Measurements from ENCODE around the gene CRYBA2. TPM values are rescaled to one million over a fixed set of nuclear protein-coding genes. Genes with fewer than 3 reads are reported as not detected.

The CRYBA2 gene
- total RNA-seq, 4 donors from 2014 or later = 5.6 TPM; not detected in 3

DNA sequence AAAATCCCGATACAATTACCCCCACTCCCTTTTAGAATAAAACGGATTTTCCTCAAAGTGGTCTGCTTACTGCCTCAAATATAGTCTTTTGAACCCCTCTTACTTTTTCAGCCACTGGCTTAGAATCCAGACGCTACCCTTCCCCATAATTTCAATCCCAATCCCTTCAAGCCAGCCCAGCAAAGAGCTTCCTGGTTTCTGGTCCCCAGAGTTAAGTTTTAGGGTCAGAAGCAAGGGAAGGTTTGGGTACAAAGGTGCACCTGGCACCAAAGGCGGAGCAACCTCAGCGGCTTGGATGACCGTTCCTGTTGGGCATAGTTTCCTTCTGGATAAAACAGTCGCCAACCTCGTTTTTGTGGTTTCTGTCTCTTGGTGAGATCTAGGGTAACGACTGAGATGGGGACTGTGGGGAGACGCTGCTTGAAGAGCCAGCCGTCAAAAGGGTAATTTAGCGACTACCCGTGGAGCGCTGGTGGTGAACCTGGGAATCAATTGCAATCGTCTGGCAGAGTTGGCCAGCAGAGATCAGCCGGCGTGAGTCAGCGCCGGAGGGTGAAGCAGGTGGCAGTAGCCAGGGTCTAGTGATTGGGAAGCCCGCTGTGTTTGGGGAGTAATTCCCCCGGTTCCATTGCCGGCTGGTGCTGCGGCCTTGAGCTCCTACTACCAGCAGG is 9.8 kb downstream of the CRYBA2 start:
- H3K4me1 ChIP-seq = peaks cover 19 to 51% (median 41%) of the 10 kb centered on the region in 4 donors
- H3K36me3 ChIP-seq = no peaks in the 10 kb centered on the region
- intact Hi-C loops (cut with DNase I; ENCODE audit: low total_unique reads) = no loop called here
- H3K27ac ChIP-seq = no peak overlapping the region
- WGBS, 2 donors (ENCODE audit: low coverage in 1 of 2) = 2 to 9% methylated on average over 7 to 23 of the region's 23 CpGs
- DNase-seq = no peak
- no peaks in the 10 kb centered on the region for H3K9me3 ChIP-seq
- peaks cover 100% of the 10 kb centered on the region for H3K27me3 ChIP-seq
- H3K4me3 ChIP-seq = no peak overlapping the region
- in situ Hi-C loops (cut with MboI; ENCODE audit: low pct_ligation_motif_present in 1 of 4, low pct_unique_long_range_greater_than_20kb in 1 of 4, low sequenced_read_pairs in 3 of 4) = no loop called here
- TF ChIP-seq EP300 (IDR thresholded peaks at IDR 0.05; ENCODE audit: low read depth) = no peak
- TF ChIP-seq, protein P1, sequence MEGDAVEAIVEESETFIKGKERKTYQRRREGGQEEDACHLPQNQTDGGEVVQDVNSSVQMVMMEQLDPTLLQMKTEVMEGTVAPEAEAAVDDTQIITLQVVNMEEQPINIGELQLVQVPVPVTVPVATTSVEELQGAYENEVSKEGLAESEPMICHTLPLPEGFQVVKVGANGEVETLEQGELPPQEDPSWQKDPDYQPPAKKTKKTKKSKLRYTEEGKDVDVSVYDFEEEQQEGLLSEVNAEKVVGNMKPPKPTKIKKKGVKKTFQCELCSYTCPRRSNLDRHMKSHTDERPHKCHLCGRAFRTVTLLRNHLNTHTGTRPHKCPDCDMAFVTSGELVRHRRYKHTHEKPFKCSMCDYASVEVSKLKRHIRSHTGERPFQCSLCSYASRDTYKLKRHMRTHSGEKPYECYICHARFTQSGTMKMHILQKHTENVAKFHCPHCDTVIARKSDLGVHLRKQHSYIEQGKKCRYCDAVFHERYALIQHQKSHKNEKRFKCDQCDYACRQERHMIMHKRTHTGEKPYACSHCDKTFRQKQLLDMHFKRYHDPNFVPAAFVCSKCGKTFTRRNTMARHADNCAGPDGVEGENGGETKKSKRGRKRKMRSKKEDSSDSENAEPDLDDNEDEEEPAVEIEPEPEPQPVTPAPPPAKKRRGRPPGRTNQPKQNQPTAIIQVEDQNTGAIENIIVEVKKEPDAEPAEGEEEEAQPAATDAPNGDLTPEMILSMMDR (IDR thresholded peaks at IDR 0.05) = no peak
- TF ChIP-seq POLR2AphosphoS5 (IDR thresholded peaks at IDR 0.05) = no peak
- TF ChIP-seq POLR2A (IDR thresholded peaks at IDR 0.05) = no peak

DNA sequence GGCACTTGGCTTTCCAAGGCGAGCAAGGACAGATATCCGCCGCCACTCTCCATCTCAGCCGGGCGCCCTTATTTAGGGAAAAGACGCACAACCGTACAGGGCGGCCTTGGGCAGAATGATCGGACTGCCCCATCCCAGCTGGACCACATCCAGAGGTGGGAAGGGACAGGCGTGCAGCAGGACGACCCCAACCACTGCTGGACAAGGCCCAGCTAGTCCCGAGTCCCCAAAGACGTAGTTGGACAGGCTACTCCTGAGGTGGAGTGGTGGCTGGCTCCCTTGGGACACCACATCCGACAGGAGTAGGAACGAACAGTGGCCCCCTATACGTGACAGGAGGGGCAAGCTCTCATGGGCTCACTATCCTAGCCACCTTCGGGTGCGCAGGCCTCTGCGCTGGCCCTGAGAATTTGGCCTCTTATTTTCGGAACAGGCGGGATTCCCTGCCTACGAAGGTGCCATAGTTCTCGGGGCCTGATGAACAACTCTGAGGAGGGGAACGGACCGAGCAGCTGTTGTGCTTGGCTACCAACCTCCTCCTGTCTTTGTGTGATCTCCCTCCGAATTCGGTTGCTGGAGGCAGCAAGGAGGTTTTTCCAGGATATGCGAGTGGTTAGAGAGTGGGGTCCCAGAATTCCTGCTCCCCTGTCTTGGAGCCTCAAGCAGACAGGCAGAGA is 10.5 kb downstream of the CRYBA2 start:
- no peak overlapping the region for H3K27ac ChIP-seq
- in situ Hi-C loops (cut with MboI; ENCODE audit: low pct_ligation_motif_present in 1 of 4, low pct_unique_long_range_greater_than_20kb in 1 of 4, low sequenced_read_pairs in 3 of 4) (no loop called here), intact Hi-C loops (cut with DNase I; ENCODE audit: low total_unique reads) (no loop called here)
- WGBS, 2 donors (ENCODE audit: low coverage in 1 of 2) = 16% methylated on average over 28 of the region's 28 CpGs; no CpG with 5 or more reads in 1 of the 2 donors
- H3K27me3 ChIP-seq = peaks cover 100% of the 10 kb centered on the region
- TF ChIP-seq EP300 (IDR thresholded peaks at IDR 0.05; ENCODE audit: low read depth) = no peak
- TF ChIP-seq POLR2A (IDR thresholded peaks at IDR 0.05) = no peak
- no peak for TF ChIP-seq POLR2AphosphoS5 (IDR thresholded peaks at IDR 0.05)
- TF ChIP-seq, protein P1 (IDR thresholded peaks at IDR 0.05) = no peak
- no peaks in the 10 kb centered on the region for H3K36me3 ChIP-seq
- peak overlapping the region in 1 of 4 donors; percentile 39 for H3K4me3 ChIP-seq
- H3K4me1 ChIP-seq = peaks cover 19 to 51% (median 41%) of the 10 kb centered on the region in 4 donors
- H3K9me3 ChIP-seq = no peaks in the 10 kb centered on the region
- no peak for DNase-seq

DNA sequence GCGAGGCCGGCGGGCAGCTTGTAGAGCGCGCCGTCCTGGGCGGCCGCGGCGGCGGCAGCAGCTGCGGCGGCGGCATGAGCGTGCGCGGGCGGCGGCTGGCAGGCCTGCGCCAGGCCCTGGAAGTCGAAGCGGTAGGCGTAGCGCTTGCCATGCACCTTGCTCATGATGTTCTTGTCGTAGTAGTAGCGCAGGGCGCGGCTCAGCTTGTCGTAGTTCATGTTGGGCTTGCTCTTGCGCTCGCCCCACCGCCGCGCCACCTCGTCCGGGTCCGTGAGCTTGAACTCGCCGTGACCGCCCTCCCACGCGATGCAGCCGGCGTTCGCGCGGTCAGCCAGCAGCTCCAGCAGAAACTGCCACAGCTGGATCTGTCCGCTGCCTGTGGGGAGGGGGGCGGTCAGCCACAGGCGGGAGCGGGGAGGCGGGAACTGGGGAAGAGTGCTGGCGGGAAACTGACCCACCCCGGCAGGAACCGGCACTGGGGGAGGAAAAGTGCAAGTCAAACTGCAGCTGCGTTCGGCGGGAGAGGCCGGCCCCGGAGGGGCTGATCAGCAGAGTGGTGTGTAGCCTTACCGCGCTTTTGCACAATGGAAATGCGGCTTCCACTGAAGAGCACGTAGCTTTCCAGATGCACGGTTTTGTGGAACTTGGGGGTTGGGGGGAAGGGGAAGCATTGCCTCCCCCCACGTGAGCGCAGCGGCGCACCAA is 11.2 kb downstream of the CRYBA2 start:
- peak; percentile 46 for DNase-seq
- Histone ChIP-seq H3K4me1 (peaks cover 19 to 51% (median 41%) of the 10 kb centered on the region in 4 donors), H3K4me3 (peak overlapping the region in 2 of 4 donors; percentile 15 to 39)

More for the DNA sequence above, 11.2 kb downstream of the CRYBA2 start:
- H3K9me3 ChIP-seq = no peaks in the 10 kb centered on the region
- no peaks in the 10 kb centered on the region for H3K36me3 ChIP-seq
- 2 to 6% methylated on average over 13 to 69 of the region's 69 CpGs for WGBS, 2 donors (ENCODE audit: low coverage in 1 of 2)
- in situ Hi-C loops (cut with MboI; ENCODE audit: low pct_ligation_motif_present in 1 of 4, low pct_unique_long_range_greater_than_20kb in 1 of 4, low sequenced_read_pairs in 3 of 4) = no loop called here
- no peak for TF ChIP-seq POLR2A (IDR thresholded peaks at IDR 0.05)
- TF ChIP-seq POLR2AphosphoS5 (IDR thresholded peaks at IDR 0.05) = no peak
- TF ChIP-seq, protein P1 (IDR thresholded peaks at IDR 0.05) = no peak
- no peak for TF ChIP-seq EP300 (IDR thresholded peaks at IDR 0.05; ENCODE audit: low read depth)
- intact Hi-C loops (cut with DNase I; ENCODE audit: low total_unique reads) = no loop called here
- peaks cover 99% of the 10 kb centered on the region for H3K27me3 ChIP-seq
- H3K27ac ChIP-seq = no peak overlapping the region
